GM06990 (cell line): ENCODE results near the gene EPHB1.

Experiments
- DNase-seq: peaks from one replicate; pipeline ENCODE4 v3.0.0-alpha.2; 2011; ENCODE audit not compliant: insufficient read length; ENCODE audit errors: extremely low read depth
- H3K27me3 ChIP-seq: replicated peaks from 2 replicates; pipeline ENCODE4 v1.6.0; 2011; ENCODE audit warnings: low read length; ENCODE audit not compliant: control insufficient read depth, insufficient read depth
- H3K36me3 ChIP-seq: 2 replicates; pipeline ENCODE4 v1.5.1; 2011; ENCODE audit warnings: low read length; ENCODE audit not compliant: control insufficient read depth, insufficient read depth
- H3K4me3 ChIP-seq: replicated peaks from 2 replicates; pipeline ENCODE4 v1.5.1; 2011; ENCODE audit warnings: low read depth, mild to moderate bottlenecking, control low read depth, low read length
- CTCF ChIP-seq: IDR thresholded peaks from 2 replicates; pipeline ENCODE4 v1.5.1; 2011; ENCODE audit warnings: low read length, control low read depth, mild to moderate bottlenecking, inconsistent platforms; ENCODE audit not compliant: insufficient read depth, poor library complexity, severe bottlenecking

Gene EPHB1

DNA sequence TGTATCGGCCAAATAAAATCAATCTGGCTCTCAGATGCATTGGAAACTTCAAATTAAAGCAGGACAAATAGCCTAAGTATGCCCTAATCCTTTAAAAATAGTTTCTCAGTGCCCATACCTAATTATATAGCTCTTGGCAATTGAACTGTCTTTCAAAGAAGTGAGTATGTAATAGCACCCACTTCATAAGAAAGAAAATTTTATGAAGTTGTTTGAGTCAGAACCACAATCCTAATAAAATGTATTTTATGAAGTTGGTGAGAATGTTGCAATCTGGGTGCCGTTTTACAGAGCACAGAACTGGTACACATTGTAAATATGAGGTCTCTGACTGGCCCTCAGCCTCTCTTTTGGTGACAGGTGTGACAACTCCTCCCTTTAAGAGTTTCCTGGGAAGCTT, 45.4 kb downstream of the EPHB1 start:
- Histone ChIP-seq H3K4me3 (no peak overlapping the region), H3K36me3 (no peaks in the 10 kb centered on the region), H3K27me3 (no peaks in the 10 kb centered on the region)
- DNase-seq, result no peak
- TF ChIP-seq CTCF, result no peak

DNA sequence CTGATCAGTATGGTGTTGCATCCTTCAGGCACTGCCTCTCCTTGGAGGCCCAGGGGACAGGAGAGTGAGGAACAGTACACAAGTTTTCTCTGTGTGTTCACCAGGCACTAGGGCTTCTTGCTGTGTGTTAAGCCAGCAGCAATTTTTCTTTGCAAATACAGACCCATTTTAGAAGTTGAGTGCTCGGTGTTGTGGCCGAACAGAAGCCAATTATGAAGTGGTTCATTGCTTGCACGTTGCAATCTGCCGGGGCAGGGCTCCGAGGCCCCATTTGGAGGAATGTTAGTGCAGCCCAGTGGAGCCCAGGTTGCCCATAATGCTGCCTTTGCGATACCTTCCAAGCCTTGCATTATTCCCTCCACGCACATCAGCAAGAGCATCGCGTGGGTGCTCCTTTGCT, 51.0 kb downstream of the EPHB1 start:
- no peak for DNase-seq
- no peak overlapping the region for H3K4me3 ChIP-seq
- no peaks in the 10 kb centered on the region for H3K36me3 ChIP-seq
- no peak for TF ChIP-seq CTCF
- no peaks in the 10 kb centered on the region for H3K27me3 ChIP-seq

DNA sequence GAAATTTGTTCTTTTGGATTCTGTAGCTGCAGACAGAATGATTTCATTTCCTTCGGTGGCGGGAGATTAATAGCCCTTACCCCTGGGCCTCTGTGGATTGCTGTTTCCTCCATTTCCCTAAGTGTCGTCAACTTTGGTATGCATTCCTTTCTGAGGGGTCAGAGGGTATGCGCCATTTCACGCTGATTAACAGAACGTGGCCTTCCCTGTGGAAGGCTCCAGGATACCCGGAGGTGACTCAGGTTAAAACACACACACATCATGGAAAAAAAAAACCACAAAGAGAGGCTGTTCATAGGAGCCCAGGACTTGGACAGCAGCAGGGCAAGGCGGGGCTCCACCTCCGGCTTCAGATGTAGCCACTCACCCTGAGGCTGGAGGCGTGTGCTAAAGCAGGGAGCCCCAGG, 51.9 kb downstream of the EPHB1 start:
- no peak for TF ChIP-seq CTCF
- H3K36me3 ChIP-seq, result no peaks in the 10 kb centered on the region
- no peak overlapping the region for H3K4me3 ChIP-seq
- DNase-seq, result no peak
- no peaks in the 10 kb centered on the region for H3K27me3 ChIP-seq

GRCh38 chr3:134847349-134847748, 52.3 kb downstream of the EPHB1 start:
- Histone ChIP-seq H3K27me3 (no peaks in the 10 kb centered on the region), H3K4me3 (no peak overlapping the region), H3K36me3 (no peaks in the 10 kb centered on the region)
- no peak for TF ChIP-seq CTCF
- no peak for DNase-seq

GRCh38 chr3:134849561-134849960, 54.5 kb downstream of the EPHB1 start:
- TF ChIP-seq CTCF, result no peak

DNA sequence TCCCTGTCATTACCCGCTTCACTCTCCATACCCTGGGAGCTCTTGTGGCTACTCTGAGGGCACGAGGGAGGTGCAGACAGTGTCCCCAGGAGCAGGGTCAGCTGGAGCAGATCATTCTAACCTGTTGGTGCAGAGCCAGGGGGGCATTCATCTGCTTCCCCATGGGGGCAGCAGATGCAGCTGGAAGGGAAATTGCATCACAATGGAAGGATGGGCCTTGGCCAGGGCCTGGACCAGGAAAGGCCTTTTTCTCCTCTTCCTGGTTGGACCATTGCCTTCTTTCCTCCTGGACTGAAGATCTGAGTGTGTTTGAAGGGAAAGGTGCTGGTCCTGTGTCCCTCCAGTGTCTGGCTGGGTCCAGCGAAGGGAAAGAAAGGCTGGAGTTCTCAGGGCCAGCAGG, 55.7 kb downstream of the EPHB1 start:
- no peak for TF ChIP-seq CTCF
- no peaks in the 10 kb centered on the region for H3K36me3 ChIP-seq
- H3K4me3 ChIP-seq, result no peak overlapping the region
- H3K27me3 ChIP-seq, result no peaks in the 10 kb centered on the region
- DNase-seq, result no peak

More at GRCh38 chr3:134849561-134849960, 54.5 kb downstream of the EPHB1 start:
- Histone ChIP-seq H3K27me3 (no peaks in the 10 kb centered on the region), H3K36me3 (no peaks in the 10 kb centered on the region), H3K4me3 (no peak overlapping the region)
- DNase-seq, result no peak
